GM23338 (cell line): ENCODE results near the gene CORO1C. TPM values are rescaled to one million over a fixed set of nuclear protein-coding genes. Genes with fewer than 3 reads are reported as not detected.

Source experiments
- ATAC-seq: fragments of 200-7000 bp; cut with Tn5 transposase; 3 replicates; pipeline ENCODE4 v1.9.1; 2020
- DNase-seq: peaks from one replicate; pipeline ENCODE4 v3.0.0-alpha.2; 2015; ENCODE audit warnings: low spot score
- H2AFZ ChIP-seq: fragments of 200-600 bp; sonication (generic); 2 replicates; pipeline ENCODE4 v1.8.0; 2016; ENCODE audit warnings: antibody characterized with exemption, mild to moderate bottlenecking, moderate library complexity
- H3F3A ChIP-seq: fragments of 200-600 bp; sonication (generic); replicated peaks from 2 replicates; pipeline ENCODE4 v1.8.0; 2017; ENCODE audit warnings: antibody characterized with exemption, mixed run types, low read depth
- H3K27ac ChIP-seq: fragments of 200-600 bp; sonication (generic); 2 replicates; pipeline ENCODE4 v1.6.1; 2016; ENCODE audit warnings: low read depth
- H3K27me3 ChIP-seq: fragments of 200-600 bp; sonication (generic); 2 replicates; pipeline ENCODE4 v1.8.0; 2016; ENCODE audit warnings: mild to moderate bottlenecking, mixed run types, moderate library complexity; ENCODE audit not compliant: insufficient read depth
- H3K36me3 ChIP-seq: fragments of 200-600 bp; sonication (generic); 2 replicates; pipeline ENCODE4 v1.8.0; 2016; ENCODE audit warnings: mild to moderate bottlenecking; ENCODE audit not compliant: insufficient read depth
- H3K4me1 ChIP-seq: fragments of 200-600 bp; sonication (generic); 2 replicates; pipeline ENCODE4 v1.8.0; 2016; ENCODE audit warnings: mild to moderate bottlenecking, moderate library complexity; ENCODE audit not compliant: insufficient read depth
- H3K4me2 ChIP-seq: fragments of 200-600 bp; sonication (generic); 2 replicates; pipeline ENCODE4 v1.7.1; 2017; ENCODE audit warnings: mixed run types
- H3K4me3 ChIP-seq: fragments of 200-600 bp; sonication (generic); 2 replicates; pipeline ENCODE4 v1.6.1; 2016; ENCODE audit warnings: mixed run types
- H3K79me2 ChIP-seq: fragments of 200-600 bp; sonication (generic); replicated peaks from 2 replicates; pipeline ENCODE4 v1.8.0; 2017; ENCODE audit warnings: mild to moderate bottlenecking; ENCODE audit not compliant: insufficient read depth
- H3K9me2 ChIP-seq: fragments of 200-600 bp; sonication (generic); 2 replicates; pipeline ENCODE4 v1.8.0; 2017; ENCODE audit not compliant: insufficient read depth
- H4K20me1 ChIP-seq: fragments of 200-600 bp; sonication (generic); replicated peaks from 2 replicates; pipeline ENCODE4 v1.8.0; 2017; ENCODE audit warnings: mild to moderate bottlenecking; ENCODE audit not compliant: insufficient read depth
- H3K27ac Mint-ChIP-seq: 2 replicates; pipeline ENCODE4 v1.8.0; 2020; ENCODE audit warnings: inconsistent platforms, mild to moderate bottlenecking, moderate library complexity, mixed read lengths
- H3K27me3 Mint-ChIP-seq: 3 replicates; pipeline ENCODE4 v1.8.0; 2022; ENCODE audit warnings: low read depth, mild to moderate bottlenecking, moderate library complexity, mixed read lengths, inconsistent platforms; ENCODE audit not compliant: insufficient read depth, poor library complexity
- H3K36me3 Mint-ChIP-seq: 3 replicates; pipeline ENCODE4 v1.8.0; 2021; ENCODE audit warnings: low read depth, mild to moderate bottlenecking, inconsistent platforms, moderate library complexity, mixed read lengths
- H3K4me1 Mint-ChIP-seq: 3 replicates; pipeline ENCODE4 v1.8.0; 2020; ENCODE audit warnings: mild to moderate bottlenecking, inconsistent platforms, mixed read lengths
- H3K4me3 Mint-ChIP-seq: 3 replicates; pipeline ENCODE4 v1.8.0; 2021; ENCODE audit warnings: moderate library complexity, mild to moderate bottlenecking, inconsistent platforms, mixed read lengths
- H3K9me3 Mint-ChIP-seq: 3 replicates; pipeline ENCODE4 v1.8.0; 2020; ENCODE audit warnings: moderate library complexity, mild to moderate bottlenecking, inconsistent platforms, mixed read lengths
- ETS1 ChIP-seq: IDR thresholded peaks from 2 replicates; pipeline ENCODE4 v1.6.1; 2016; ENCODE audit warnings: antibody characterized with exemption
- EZH2 ChIP-seq: fragments of 200-600 bp; sonication (generic); IDR thresholded peaks from one replicate; pipeline ENCODE4 v1.8.0; 2017; ENCODE audit warnings: antibody characterized with exemption, mild to moderate bottlenecking, low read depth; ENCODE audit not compliant: unreplicated experiment
- JUNB ChIP-seq: IDR thresholded peaks from one replicate; pipeline ENCODE4 v1.6.1; 2016; ENCODE audit warnings: antibody characterized with exemption; ENCODE audit not compliant: unreplicated experiment
- STAT1 ChIP-seq: IDR thresholded peaks from one replicate; pipeline ENCODE4 v1.6.1; 2016; ENCODE audit warnings: antibody characterized with exemption; ENCODE audit not compliant: unreplicated experiment
- ZNF114 ChIP-seq: fragments of 250-450 bp; sonication (Bioruptor Pico); IDR thresholded peaks from 2 replicates; pipeline ENCODE4 v1.5.0; 2020; ENCODE audit warnings: mild to moderate bottlenecking, moderate library complexity
- ZNF331 ChIP-seq: fragments of 250-450 bp; sonication (Bioruptor Pico); IDR thresholded peaks from 2 replicates; pipeline ENCODE4 v1.5.0; 2020; ENCODE audit warnings: low read depth, mild to moderate bottlenecking, moderate library complexity
- ZNF462 ChIP-seq: fragments of 250-450 bp; sonication (Bioruptor Pico); IDR thresholded peaks from 2 replicates; pipeline ENCODE4 v1.5.0; 2020; ENCODE audit warnings: mild to moderate bottlenecking, moderate library complexity
- polyA plus RNA-seq: library from polyadenylated mRNA; unstranded; fragments of >200 nt; fragmentation: Nextera tagmentation; extraction: Ambion mirVana; gene quantifications from 2 replicates; pipeline ENCODE4 v1.2.1, GENCODE V29; 2016
- total RNA-seq: library from RNA; depleted of rRNA; stranded (reverse); fragments of >200 nt; shearing (Covaris generic); gene quantifications from 2 replicates; pipeline ENCODE4 v1.2.3, GENCODE V29; 2014

The CORO1C gene
- total and polyA plus RNA-seq, 2 experiments from 2014 or later: 59.2 to 89.5 TPM

- no peak for TF ChIP-seq ZNF114 (CRISPR knock-in tag)
- no peak for TF ChIP-seq ZNF462 (CRISPR knock-in tag)
- TF ChIP-seq EZH2: no peak
- no peak for TF ChIP-seq ZNF331 (CRISPR knock-in tag)
- TF ChIP-seq STAT1: no peak
- TF ChIP-seq ETS1: no peak
- no peak for TF ChIP-seq JUNB
- Histone ChIP-seq H3K9me2 (no peaks in the 10 kb centered on the region), H3K27me3 (no peaks in the 10 kb centered on the region), H3K79me2 (no peaks in the 10 kb centered on the region), H3K4me1 (no peaks in the 10 kb centered on the region), H4K20me1 (no peaks in the 10 kb centered on the region), H2AFZ (no peak overlapping the region), H3F3A (no peaks in the 10 kb centered on the region), H3K27ac (no peak overlapping the region), H3K4me3 (no peak overlapping the region), H3K36me3 (no peaks in the 10 kb centered on the region), H3K4me2 (no peak overlapping the region)
- ATAC-seq (no peak), DNase-seq (no peak)
- Mint-ChIP-seq H3K36me3 (no peaks in the 10 kb centered on the region), H3K4me1 (peaks cover 7% of the 10 kb centered on the region; the same call in 1 of the 3 replicates), H3K27me3 (peaks cover 4% of the 10 kb centered on the region), H3K4me3 (no peak overlapping the region), H3K27ac (no peak overlapping the region; the same call in 1 of the 2 replicates), H3K9me3 (no peaks in the 10 kb centered on the region)
These were observed 33.4 kb upstream of the CORO1C start for GRCh38 chr12:108764540-108765288.
